ENCODE measurements around the gene NXN.

The NXN gene

GRCh38 chr17:823501-823902 is 156.1 kb downstream of the NXN start:
- H3K4me2 ChIP-seq (ENCODE audit: low read length, poor library complexity, severe bottlenecking) = no peak overlapping the region
- H3K18ac ChIP-seq (ENCODE audit: low read depth in 1 of 2, low read length in 2 of 2) = no peak overlapping the region
- no peak overlapping the region for H3K27ac ChIP-seq (ENCODE audit: low read length, poor library complexity, severe bottlenecking)
- 97% methylated on average over 9 of the region's 9 CpGs for WGBS
- no peak overlapping the region for H4K8ac ChIP-seq (ENCODE audit: low read length)
- H3K27me3 ChIP-seq (ENCODE audit: control insufficient read depth in 1 of 2, insufficient read depth in 1 of 2, low read length in 2 of 2) = peaks cover 0 to 4% of the 10 kb centered on the region in 2 experiments
- H2BK120ac ChIP-seq (ENCODE audit: low read depth, low read length) = no peak overlapping the region
- H3K9ac ChIP-seq (ENCODE audit: low read length) = no peak overlapping the region
- H2BK5ac ChIP-seq (ENCODE audit: low read depth, low read length, poor library complexity, severe bottlenecking) = no peak overlapping the region
- H2BK15ac ChIP-seq (ENCODE audit: low read depth, poor library complexity, severe bottlenecking) = no peak overlapping the region
- no peak overlapping the region for H2AFZ ChIP-seq (ENCODE audit: low read depth, low read length)
- H3K4ac ChIP-seq (ENCODE audit: low read depth in 1 of 2, low read length in 2 of 2) = no peak overlapping the region
- no peak overlapping the region for H4K91ac ChIP-seq (ENCODE audit: low read length)
- no peak overlapping the region for H3K4me3 ChIP-seq (ENCODE audit: insufficient read depth in 1 of 2, low read depth in 1 of 2, low read length in 2 of 2)
- no peak overlapping the region for H2AK5ac ChIP-seq (ENCODE audit: low read length, severe bottlenecking)
- peaks cover 7 to 75% of the 10 kb centered on the region in 2 experiments for H3K36me3 ChIP-seq (ENCODE audit: control insufficient read depth in 1 of 2, insufficient read depth in 2 of 2, low read depth in 1 of 2, low read length in 2 of 2)
- peaks cover 37% of the 10 kb centered on the region for H3K79me1 ChIP-seq (replicated peaks; ENCODE audit: low read length, poor library complexity, severe bottlenecking)
- no peak for DNase-seq
- H3K14ac ChIP-seq (ENCODE audit: low read length in 2 of 2) = no peak overlapping the region
- H3K9me3 ChIP-seq (ENCODE audit: control insufficient read depth, low read length) = no peaks in the 10 kb centered on the region
- H2BK12ac ChIP-seq (ENCODE audit: low read length in 2 of 2) = no peak overlapping the region
- H3K4me1 ChIP-seq (ENCODE audit: control insufficient read depth, insufficient read depth, low read depth, low read length) = peaks cover 2% of the 10 kb centered on the region
- H3K23ac ChIP-seq (ENCODE audit: low read length in 2 of 2) = no peak overlapping the region

DNA sequence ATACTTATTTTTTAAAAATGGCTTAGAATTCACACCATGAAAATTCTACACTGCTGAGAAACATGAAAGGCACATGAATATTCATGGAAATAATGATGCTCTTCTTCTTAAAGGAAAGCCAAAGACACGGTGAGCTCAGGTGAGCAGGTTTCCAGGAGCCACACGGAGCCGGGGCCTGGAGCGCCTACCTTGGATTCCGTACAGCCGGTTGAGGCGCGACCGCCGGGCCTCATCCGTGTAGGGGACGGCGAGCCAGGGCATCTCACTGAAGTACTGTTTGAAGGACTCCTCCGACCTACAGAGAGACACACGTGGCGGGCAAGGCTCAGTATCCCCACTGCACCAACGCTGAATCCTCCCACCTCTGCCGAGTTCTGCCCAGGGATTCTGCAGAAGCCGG is 160.3 kb downstream of the NXN start:
- Histone ChIP-seq H3K36me3 (ENCODE audit: control insufficient read depth in 1 of 2, insufficient read depth in 2 of 2, low read depth in 1 of 2, low read length in 2 of 2) (peaks cover 12 to 83% of the 10 kb centered on the region in 2 experiments), H2AK5ac (ENCODE audit: low read length, severe bottlenecking) (no peak overlapping the region), H3K27me3 (ENCODE audit: control insufficient read depth in 1 of 2, insufficient read depth in 1 of 2, low read length in 2 of 2) (no peaks in the 10 kb centered on the region), H2AFZ (ENCODE audit: low read depth, low read length) (no peak overlapping the region), H3K4me3 (ENCODE audit: insufficient read depth in 1 of 2, low read depth in 1 of 2, low read length in 2 of 2) (no peak overlapping the region), H4K8ac (ENCODE audit: low read length) (no peak overlapping the region), H3K9ac (ENCODE audit: low read length) (no peak overlapping the region), H3K18ac (ENCODE audit: low read depth in 1 of 2, low read length in 2 of 2) (no peak overlapping the region), H2BK120ac (ENCODE audit: low read depth, low read length) (no peak overlapping the region), H3K4me2 (ENCODE audit: low read length, poor library complexity, severe bottlenecking) (no peak overlapping the region), H3K27ac (ENCODE audit: low read length, poor library complexity, severe bottlenecking) (no peak overlapping the region), H3K9me3 (ENCODE audit: control insufficient read depth, low read length) (no peaks in the 10 kb centered on the region), H2BK5ac (ENCODE audit: low read depth, low read length, poor library complexity, severe bottlenecking) (no peak overlapping the region), H3K4me1 (ENCODE audit: control insufficient read depth, insufficient read depth, low read depth, low read length) (peaks cover 2% of the 10 kb centered on the region), H4K91ac (ENCODE audit: low read length) (no peak overlapping the region), H2BK15ac (ENCODE audit: low read depth, poor library complexity, severe bottlenecking) (no peak overlapping the region), H3K4ac (ENCODE audit: low read depth in 1 of 2, low read length in 2 of 2) (no peak overlapping the region), H3K79me1 (replicated peaks; ENCODE audit: low read length, poor library complexity, severe bottlenecking) (peaks cover 24% of the 10 kb centered on the region), H2BK12ac (ENCODE audit: low read length in 2 of 2) (no peak overlapping the region), H3K14ac (ENCODE audit: low read length in 2 of 2) (no peak overlapping the region), H3K23ac (ENCODE audit: low read length in 2 of 2) (no peak overlapping the region)
- no peak for DNase-seq
- WGBS = 97% methylated on average over 19 of the region's 19 CpGs

DNA sequence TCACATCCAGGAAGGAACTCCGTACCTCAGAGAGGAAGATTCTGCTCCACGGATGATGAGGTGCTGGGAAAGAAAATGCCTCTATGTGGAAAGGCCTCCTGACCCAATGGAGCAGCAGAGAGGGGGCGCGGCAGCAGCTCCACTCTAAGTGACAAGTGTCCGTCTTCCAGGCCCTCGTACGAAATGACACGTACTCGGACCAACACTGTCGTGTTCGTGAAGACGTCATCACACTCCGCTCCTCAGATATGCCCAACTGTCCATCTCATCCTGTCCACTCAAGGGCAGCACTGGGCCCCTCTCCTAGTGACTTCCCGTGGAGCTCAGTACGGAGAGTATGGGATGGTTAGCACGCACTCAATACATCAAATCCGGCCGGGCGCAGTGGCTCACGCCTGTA is 165.2 kb downstream of the NXN start:
- Histone ChIP-seq H3K4me2 (ENCODE audit: low read length, poor library complexity, severe bottlenecking) (no peak overlapping the region), H2AK5ac (ENCODE audit: low read length, severe bottlenecking) (no peak overlapping the region), H4K91ac (ENCODE audit: low read length) (no peak overlapping the region), H3K9ac (ENCODE audit: low read length) (no peak overlapping the region), H2AFZ (ENCODE audit: low read depth, low read length) (no peak overlapping the region), H2BK5ac (ENCODE audit: low read depth, low read length, poor library complexity, severe bottlenecking) (no peak overlapping the region), H2BK12ac (ENCODE audit: low read length in 2 of 2) (no peak overlapping the region), H3K23ac (ENCODE audit: low read length in 2 of 2) (no peak overlapping the region), H3K4me1 (ENCODE audit: control insufficient read depth, insufficient read depth, low read depth, low read length) (peaks cover 13% of the 10 kb centered on the region), H3K79me1 (replicated peaks; ENCODE audit: low read length, poor library complexity, severe bottlenecking) (peaks cover 24% of the 10 kb centered on the region), H3K4me3 (ENCODE audit: insufficient read depth in 1 of 2, low read depth in 1 of 2, low read length in 2 of 2) (no peak overlapping the region), H3K36me3 (ENCODE audit: control insufficient read depth in 1 of 2, insufficient read depth in 2 of 2, low read depth in 1 of 2, low read length in 2 of 2) (peaks cover 12 to 65% of the 10 kb centered on the region in 2 experiments), H3K27me3 (ENCODE audit: control insufficient read depth in 1 of 2, insufficient read depth in 1 of 2, low read length in 2 of 2) (no peaks in the 10 kb centered on the region), H3K9me3 (ENCODE audit: control insufficient read depth, low read length) (no peaks in the 10 kb centered on the region), H3K27ac (ENCODE audit: low read length, poor library complexity, severe bottlenecking) (no peak overlapping the region), H4K8ac (ENCODE audit: low read length) (no peak overlapping the region), H3K14ac (ENCODE audit: low read length in 2 of 2) (no peak overlapping the region), H2BK120ac (ENCODE audit: low read depth, low read length) (peak overlapping the region; percentile 39), H3K18ac (ENCODE audit: low read depth in 1 of 2, low read length in 2 of 2) (no peak overlapping the region), H2BK15ac (ENCODE audit: low read depth, poor library complexity, severe bottlenecking) (no peak overlapping the region), H3K4ac (ENCODE audit: low read depth in 1 of 2, low read length in 2 of 2) (no peak overlapping the region)
- WGBS = 97% methylated on average over 20 of the region's 20 CpGs
- DNase-seq = no peak

GRCh38 chr17:812638-813204 is 166.9 kb downstream of the NXN start:
- Histone ChIP-seq H3K4me2 (ENCODE audit: low read length, poor library complexity, severe bottlenecking) (no peak overlapping the region), H4K8ac (ENCODE audit: low read length) (no peak overlapping the region), H3K79me1 (replicated peaks; ENCODE audit: low read length, poor library complexity, severe bottlenecking) (peaks cover 33% of the 10 kb centered on the region), H3K4me3 (ENCODE audit: insufficient read depth in 1 of 2, low read depth in 1 of 2, low read length in 2 of 2) (no peak overlapping the region), H2BK120ac (ENCODE audit: low read depth, low read length) (no peak overlapping the region), H3K18ac (ENCODE audit: low read depth in 1 of 2, low read length in 2 of 2) (no peak overlapping the region), H3K4ac (ENCODE audit: low read depth in 1 of 2, low read length in 2 of 2) (no peak overlapping the region), H4K91ac (ENCODE audit: low read length) (peak overlapping the region; percentile 0), H3K27ac (ENCODE audit: low read length, poor library complexity, severe bottlenecking) (no peak overlapping the region), H3K36me3 (ENCODE audit: control insufficient read depth in 1 of 2, insufficient read depth in 2 of 2, low read depth in 1 of 2, low read length in 2 of 2) (peaks cover 12 to 60% of the 10 kb centered on the region in 2 experiments), H3K9me3 (ENCODE audit: control insufficient read depth, low read length) (no peaks in the 10 kb centered on the region), H2BK5ac (ENCODE audit: low read depth, low read length, poor library complexity, severe bottlenecking) (no peak overlapping the region), H2BK15ac (ENCODE audit: low read depth, poor library complexity, severe bottlenecking) (no peak overlapping the region), H2AFZ (ENCODE audit: low read depth, low read length) (no peak overlapping the region), H3K4me1 (ENCODE audit: control insufficient read depth, insufficient read depth, low read depth, low read length) (peaks cover 13% of the 10 kb centered on the region), H3K27me3 (ENCODE audit: control insufficient read depth in 1 of 2, insufficient read depth in 1 of 2, low read length in 2 of 2) (no peaks in the 10 kb centered on the region), H3K23ac (ENCODE audit: low read length in 2 of 2) (no peak overlapping the region), H3K9ac (ENCODE audit: low read length) (no peak overlapping the region), H3K14ac (ENCODE audit: low read length in 2 of 2) (peak overlapping the region in 1 of 2 experiments; percentile 32), H2AK5ac (ENCODE audit: low read length, severe bottlenecking) (no peak overlapping the region), H2BK12ac (ENCODE audit: low read length in 2 of 2) (peak overlapping the region in 1 of 2 experiments; percentile 31)
- DNase-seq = no peak
- 98% methylated on average over 14 of the region's 14 CpGs for WGBS
